OCI-LY3 (cell line): ENCODE results near the gene GNE.
A peak's percentile ranks its signal among the peaks of the same experiment; 100 is the strongest.
"Not testable (repeated sequence)": the region's sequence is repeated elsewhere in the genome, so short reads cannot be mapped to it uniquely, and the experiment has no call there.

Experiments
- H2AFZ ChIP-seq: fragments of 200-600, 300-600 bp; shearing (Covaris generic); 2 replicates; pipeline ENCODE4 v1.6.0; 2014; ENCODE audit warnings: antibody characterized with exemption, low read depth, low read length
- H3K27ac ChIP-seq: fragments of 200-600, 300-600 bp; sonication (generic); 2 replicates; pipeline ENCODE4 v1.5.1; 2014; ENCODE audit warnings: mild to moderate bottlenecking, low read length, moderate library complexity, mixed read lengths
- H3K27me3 ChIP-seq: fragments of 200-600, 300-600 bp; sonication (generic); 2 replicates; pipeline ENCODE4 v1.6.1; 2014; ENCODE audit warnings: low read depth, low read length, mixed read lengths
- H3K36me3 ChIP-seq: fragments of 200-600, 300-600 bp; sonication (generic); replicated peaks from 2 replicates; pipeline ENCODE3; 2014; ENCODE audit warnings: low read depth, low read length, mixed read lengths
- H3K4me1 ChIP-seq: fragments of 300-600, 200-600 bp; sonication (generic); 2 replicates; pipeline ENCODE4 v1.6.1; 2014; ENCODE audit warnings: low read length, mixed read lengths
- H3K4me2 ChIP-seq: fragments of 200-600, 300-600 bp; sonication (generic); 2 replicates; pipeline ENCODE4 v1.6.1; 2014; ENCODE audit warnings: low read length, mixed read lengths
- H3K4me3 ChIP-seq: fragments of 300-600, 200-600 bp; sonication (generic); 2 replicates; pipeline ENCODE4 v1.5.1; 2014; ENCODE audit warnings: antibody characterized with exemption, mild to moderate bottlenecking, low read length, moderate library complexity
- H3K79me2 ChIP-seq: fragments of 300-600, 200-600 bp; shearing (Covaris generic); 2 replicates; pipeline ENCODE4 v1.6.1; 2014; ENCODE audit warnings: mild to moderate bottlenecking, low read length, mixed read lengths
- H3K9ac ChIP-seq: fragments of 300-600, 200-600 bp; shearing (Covaris generic); 2 replicates; pipeline ENCODE4 v1.6.0; 2014; ENCODE audit warnings: mild to moderate bottlenecking, low read length, moderate library complexity
- H3K9me3 ChIP-seq: fragments of 200-600, 300-600 bp; shearing (Covaris generic); 2 replicates; pipeline ENCODE4 v1.6.1; 2014; ENCODE audit warnings: low read length, mixed read lengths; ENCODE audit not compliant: insufficient read depth
- H4K20me1 ChIP-seq: fragments of 200-600, 300-600 bp; sonication (generic); 2 replicates; pipeline ENCODE4 v1.6.1; 2016; ENCODE audit warnings: low read length, mixed read lengths; ENCODE audit not compliant: insufficient read depth
- CTCF ChIP-seq: fragments of 200-600, 300-600 bp; sonication (generic); IDR thresholded peaks from 2 replicates; pipeline ENCODE4 v1.5.1; 2014; ENCODE audit warnings: antibody characterized with exemption, low read length, low read depth
- EZH2phosphoT487 ChIP-seq: fragments of 200-600 bp; shearing (Covaris generic); IDR thresholded peaks from 2 replicates; pipeline ENCODE4 v1.6.1; 2018; ENCODE audit warnings: antibody characterized with exemption, mixed run types, low read depth

Gene GNE

GRCh38 chr9:36251428-36251827 lies 6.8 kb downstream of the GNE start:
- Histone ChIP-seq H3K4me1 (peaks cover 20% of the 10 kb centered on the region), H3K27me3 (no peaks in the 10 kb centered on the region), H3K27ac (no peak overlapping the region), H2AFZ (no peak overlapping the region), H3K9ac (no peak overlapping the region), H4K20me1 (peaks cover 23% of the 10 kb centered on the region), H3K4me3 (no peak overlapping the region), H3K36me3 (peaks cover 5% of the 10 kb centered on the region), H3K4me2 (no peak overlapping the region), H3K9me3 (no peaks in the 10 kb centered on the region), H3K79me2 (peaks cover 5% of the 10 kb centered on the region)
- TF ChIP-seq EZH2phosphoT487, result no peak
- no peak for TF ChIP-seq CTCF

- H3K4me1 ChIP-seq, result peaks cover 20% of the 10 kb centered on the region
- H3K79me2 ChIP-seq, result no peaks in the 10 kb centered on the region
- peaks cover 12% of the 10 kb centered on the region for H3K36me3 ChIP-seq
- TF ChIP-seq CTCF (no peak), EZH2phosphoT487 (no peak)
- H3K9me3 ChIP-seq, result no peaks in the 10 kb centered on the region
- peaks cover 23% of the 10 kb centered on the region for H4K20me1 ChIP-seq
- no peak overlapping the region for H3K27ac ChIP-seq
- no peak overlapping the region for H3K4me2 ChIP-seq
- no peak overlapping the region for H3K4me3 ChIP-seq
- no peak overlapping the region for H2AFZ ChIP-seq
- no peak overlapping the region for H3K9ac ChIP-seq
- no peaks in the 10 kb centered on the region for H3K27me3 ChIP-seq
These were observed 8.2 kb downstream of the GNE start for GRCh38 chr9:36250079-36250478.

- TF ChIP-seq EZH2phosphoT487 (no peak), CTCF (no peak)
- H3K79me2 ChIP-seq, result no peaks in the 10 kb centered on the region
These were observed 9.1 kb downstream of the GNE start for GRCh38 chr9:36249189-36249588.

GRCh38 chr9:36248061-36248460 lies 10.2 kb downstream of the GNE start:
- Histone ChIP-seq H3K4me2 (peak overlapping the region; percentile 66; the same call in 1 of the 2 replicates), H3K4me1 (peaks cover 20% of the 10 kb centered on the region), H4K20me1 (peaks cover 23% of the 10 kb centered on the region), H3K36me3 (peaks cover 16% of the 10 kb centered on the region)
- H3K27ac ChIP-seq, H3K9ac ChIP-seq, H3K27me3 ChIP-seq, H2AFZ ChIP-seq, H3K9me3 ChIP-seq, H3K79me2 ChIP-seq, H3K4me3 ChIP-seq: not testable (repeated sequence)
- TF ChIP-seq CTCF, result peak; percentile 53

More at GRCh38 chr9:36249189-36249588, 9.1 kb downstream of the GNE start:
- Histone ChIP-seq H3K4me3 (peak overlapping the region; percentile 46), H3K9me3 (no peaks in the 10 kb centered on the region), H3K4me1 (peaks cover 20% of the 10 kb centered on the region), H3K36me3 (peaks cover 14% of the 10 kb centered on the region), H4K20me1 (peaks cover 23% of the 10 kb centered on the region), H3K27ac (peak overlapping the region; percentile 14; the same call in 1 of the 2 replicates), H3K27me3 (no peaks in the 10 kb centered on the region), H3K4me2 (peak overlapping the region; percentile 66), H2AFZ (no peak overlapping the region), H3K9ac (no peak overlapping the region)
